Measurements from ENCODE around the gene SLC39A2.
"Not testable (repeated sequence)": the region's sequence is repeated elsewhere in the genome, so short reads cannot be mapped to it uniquely, and the experiment has no call there.

The SLC39A2 gene, protein sequence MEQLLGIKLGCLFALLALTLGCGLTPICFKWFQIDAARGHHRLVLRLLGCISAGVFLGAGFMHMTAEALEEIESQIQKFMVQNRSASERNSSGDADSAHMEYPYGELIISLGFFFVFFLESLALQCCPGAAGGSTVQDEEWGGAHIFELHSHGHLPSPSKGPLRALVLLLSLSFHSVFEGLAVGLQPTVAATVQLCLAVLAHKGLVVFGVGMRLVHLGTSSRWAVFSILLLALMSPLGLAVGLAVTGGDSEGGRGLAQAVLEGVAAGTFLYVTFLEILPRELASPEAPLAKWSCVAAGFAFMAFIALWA

DNA sequence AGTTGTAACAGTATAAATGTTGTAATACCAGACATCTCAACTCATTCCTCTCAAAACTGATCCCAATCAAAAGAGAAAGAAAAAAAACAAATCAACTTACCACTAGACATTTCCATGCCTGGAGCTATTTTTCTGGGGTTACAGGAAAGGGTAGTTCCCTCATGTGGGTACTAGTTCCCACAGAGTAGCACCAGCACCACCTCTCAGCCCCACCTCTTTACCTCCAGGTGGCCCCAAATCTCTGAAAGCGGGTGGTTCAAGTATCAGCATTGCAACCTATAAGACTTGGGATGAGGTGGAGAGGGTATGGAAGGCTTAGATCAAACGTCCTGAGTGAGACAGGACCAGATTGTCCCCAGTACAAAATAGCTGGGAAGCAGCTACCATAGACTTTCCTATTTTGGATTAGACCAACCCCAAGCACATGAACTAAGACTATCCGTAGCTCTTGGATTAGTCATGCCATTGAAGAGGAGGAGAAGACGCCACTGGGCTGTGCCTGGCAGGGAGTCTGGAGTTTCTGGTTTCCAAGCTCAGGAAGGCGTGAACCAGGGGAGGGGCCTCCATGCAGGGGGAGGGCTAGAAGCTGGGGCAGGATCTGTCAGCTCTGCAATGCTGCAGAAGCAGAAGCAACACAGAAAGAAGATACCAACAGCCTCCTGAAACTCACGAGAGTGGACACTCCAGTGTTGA, at the start of gene SLC39A2:
TSS of gene SLC39A2 (plus strand) at position 620 of the 693 bp plus-strand sequence. CDS start 154 bp downstream, outside the sequence.
- DNase-seq, result no peak

DNA sequence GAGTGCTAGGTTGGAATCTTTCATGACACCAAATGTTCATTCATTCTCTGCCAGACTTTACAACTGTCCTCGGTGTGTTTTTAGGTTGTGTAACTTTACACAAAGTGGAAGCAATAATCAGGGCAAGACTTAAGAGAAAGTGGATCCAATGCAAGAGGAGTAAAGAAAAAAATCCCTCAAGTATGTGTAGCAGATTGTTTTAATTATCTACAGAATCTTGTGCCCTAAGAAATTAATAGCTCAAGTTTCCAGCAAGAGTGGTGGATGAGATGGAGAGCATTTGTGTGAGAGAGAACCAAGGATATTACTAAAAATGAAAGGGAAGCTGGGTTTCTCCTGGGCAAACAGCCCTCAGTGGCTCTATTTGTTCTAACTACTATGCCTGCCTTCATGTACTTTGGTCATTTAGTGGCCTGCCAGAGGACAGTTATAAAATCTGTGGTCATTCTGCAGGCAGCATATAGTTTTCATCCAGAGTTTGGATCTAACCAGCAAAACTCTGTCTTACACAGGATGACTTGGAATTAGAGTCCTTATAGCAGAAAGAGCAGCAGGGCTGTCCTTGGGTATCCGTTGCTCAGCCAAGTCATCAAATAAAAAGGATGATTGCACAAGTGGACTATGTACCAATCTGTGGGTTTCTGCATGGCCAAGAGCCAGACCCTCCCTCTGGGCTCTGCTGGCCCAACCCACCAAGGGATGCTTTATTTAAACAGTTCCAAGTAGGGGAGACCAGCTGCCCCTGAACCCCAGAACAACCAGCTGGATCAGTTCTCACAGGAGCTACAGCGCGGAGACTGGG, 44.2 kb upstream of the SLC39A2 start, which contains the start of gene RNASE2:
TSS of gene RNASE2 (plus strand) at position 752 of the 802 bp plus-strand sequence. CDS start 285 bp downstream, outside the sequence.
- not testable (repeated sequence) for DNase-seq

DNA sequence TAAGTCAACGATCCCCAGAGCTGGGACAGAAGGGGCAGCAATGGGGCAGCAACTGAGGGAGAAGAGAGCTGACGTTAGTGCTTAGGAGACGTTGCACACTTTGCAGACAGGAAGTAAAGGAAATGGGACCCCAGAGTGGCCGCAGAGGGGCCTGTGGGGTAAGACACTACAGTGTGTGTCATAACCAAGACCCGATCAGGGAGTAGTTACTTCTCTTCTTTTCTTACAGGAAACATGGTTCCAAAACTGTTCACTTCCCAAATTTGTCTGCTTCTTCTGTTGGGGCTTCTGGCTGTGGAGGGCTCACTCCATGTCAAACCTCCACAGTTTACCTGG, 43.6 kb upstream of the SLC39A2 start:
- not testable (repeated sequence) for DNase-seq

DNA sequence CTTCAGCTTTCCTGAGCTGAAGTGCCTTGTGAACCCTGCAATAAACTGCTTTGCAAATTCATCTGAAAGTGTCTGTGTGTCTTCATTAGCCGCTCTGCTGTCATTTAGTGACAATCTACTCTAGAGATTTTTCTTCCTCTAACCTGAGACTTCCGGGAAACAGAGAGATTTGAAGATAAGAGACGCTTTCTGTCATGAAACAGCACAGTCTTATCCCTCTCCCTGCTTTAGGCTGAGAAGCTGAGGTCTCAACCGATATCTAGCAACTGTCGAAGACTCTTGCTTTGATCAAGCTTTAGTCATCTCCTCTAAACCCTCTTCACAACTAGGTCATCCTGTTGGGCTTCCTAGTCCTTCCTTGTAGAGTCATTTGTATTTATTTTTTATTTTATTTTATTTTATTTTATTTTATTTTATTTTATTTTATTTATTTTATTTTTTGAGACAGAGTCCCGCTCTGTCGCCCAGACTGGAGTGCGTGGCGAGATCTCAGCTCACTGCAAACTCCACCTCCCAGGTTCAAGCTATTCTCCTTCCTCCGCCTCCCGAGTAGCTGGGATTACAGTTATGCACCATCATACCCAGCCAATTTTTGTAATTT, 42.6 kb upstream of the SLC39A2 start:
- no peak for DNase-seq

DNA sequence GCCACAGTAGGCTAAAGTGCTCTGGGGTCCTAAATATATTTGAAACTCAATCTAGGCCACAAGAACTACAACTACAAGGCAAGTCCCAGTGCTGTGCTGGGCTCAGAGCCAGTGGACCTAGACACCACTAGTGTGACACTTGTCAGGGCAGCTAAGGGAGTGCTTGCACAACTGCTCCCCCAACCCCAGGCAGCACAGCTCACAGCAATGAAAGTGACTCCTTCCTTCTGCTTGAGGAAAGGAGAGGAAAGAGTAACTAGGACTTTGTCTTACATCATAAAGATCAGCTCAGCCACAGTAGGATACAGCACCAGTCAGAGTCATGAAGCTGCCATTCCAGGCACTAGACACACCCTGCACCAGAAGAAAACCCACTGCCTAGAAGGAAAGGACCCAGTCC, 40.1 kb upstream of the SLC39A2 start:
- not testable (repeated sequence) for DNase-seq

DNA sequence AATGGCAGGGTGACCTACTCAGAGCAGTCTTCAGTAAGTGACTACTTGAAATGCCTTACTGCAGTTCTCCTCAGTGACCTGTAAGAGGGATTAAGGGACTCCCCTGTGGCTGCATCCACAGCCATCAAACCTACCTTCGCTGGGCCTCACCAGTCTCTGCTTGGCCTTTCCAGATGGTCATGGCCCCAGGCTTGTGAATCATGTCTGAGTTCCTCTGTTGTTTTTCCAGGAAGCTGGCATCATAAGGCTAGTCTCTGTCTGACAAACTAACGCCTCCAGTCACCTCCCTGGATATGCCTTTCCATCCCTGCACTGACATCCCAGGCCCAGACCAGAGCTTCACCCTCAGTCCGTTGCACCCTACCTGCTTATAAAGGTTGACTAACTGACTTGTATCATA, 29.8 kb upstream of the SLC39A2 start:
- DNase-seq, result no peak

DNA sequence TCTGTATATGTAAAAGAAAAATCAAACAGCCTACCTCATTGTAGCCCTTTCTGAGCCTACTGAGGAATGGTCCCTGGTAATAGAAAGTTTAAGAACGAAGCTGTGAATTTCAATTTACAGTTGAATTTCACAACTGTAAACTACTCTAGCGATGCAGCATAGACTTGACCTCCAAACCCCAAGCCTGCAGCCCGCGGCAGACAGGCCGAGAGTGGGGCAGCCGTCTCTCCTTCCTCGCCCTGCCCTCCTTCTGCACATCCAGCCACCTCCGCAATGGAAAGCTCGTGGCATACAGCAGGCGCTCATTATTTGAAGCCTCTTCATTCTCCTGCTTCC, 28.5 kb upstream of the SLC39A2 start:
- DNase-seq, result no peak

DNA sequence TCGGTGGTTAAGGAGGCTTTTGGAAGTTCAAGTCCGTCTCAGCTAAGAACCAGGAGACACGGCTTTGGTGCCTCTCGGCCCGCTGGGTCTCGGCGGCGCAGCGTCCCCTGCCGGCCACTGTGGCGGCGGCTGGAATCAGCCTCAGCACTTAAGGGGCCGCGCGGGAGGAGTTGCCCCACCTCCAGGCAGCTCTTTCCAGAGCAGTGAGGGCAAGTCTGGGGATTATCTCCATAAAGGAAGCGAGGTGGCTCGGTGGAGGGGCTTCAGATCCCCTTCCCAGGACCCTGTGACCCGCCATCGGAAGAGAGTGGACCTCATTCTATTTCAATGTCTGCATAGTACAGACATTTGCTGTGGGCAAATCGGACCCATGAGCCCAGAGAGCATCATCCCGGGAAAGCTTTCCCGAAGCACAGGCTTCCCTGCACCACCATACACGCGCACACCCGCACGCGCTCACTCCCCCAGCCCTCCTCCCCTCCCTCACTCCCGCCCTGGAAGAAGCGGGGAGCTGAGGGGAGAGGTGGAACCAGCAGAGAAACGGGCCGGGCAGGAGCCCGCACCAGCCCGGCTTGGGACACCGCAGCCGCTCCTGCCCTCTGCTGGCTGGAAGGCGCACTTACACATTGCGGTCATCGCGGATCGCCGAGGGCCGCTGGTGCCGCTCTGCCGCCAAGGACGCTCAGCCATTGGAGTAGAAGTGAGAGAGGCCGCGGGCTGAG, 27.9 kb upstream of the SLC39A2 start:
- peak; percentile 85 for DNase-seq

DNA sequence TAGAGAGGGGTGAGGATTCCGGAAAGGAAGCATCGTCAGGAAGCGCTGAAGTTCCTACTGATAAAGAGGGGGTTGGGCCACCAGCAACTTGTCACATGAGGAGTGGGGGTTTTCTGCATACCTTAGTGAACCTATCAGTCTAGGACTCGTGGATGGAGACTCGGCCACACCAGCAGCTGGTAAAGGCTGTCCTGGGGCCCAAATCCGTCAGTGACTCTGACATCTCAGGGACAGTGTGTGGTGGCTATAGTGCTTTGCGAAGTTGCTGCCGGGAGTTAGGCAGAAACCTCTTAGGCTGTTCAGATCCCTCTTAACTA, 27.4 kb upstream of the SLC39A2 start:
- no peak for DNase-seq

DNA sequence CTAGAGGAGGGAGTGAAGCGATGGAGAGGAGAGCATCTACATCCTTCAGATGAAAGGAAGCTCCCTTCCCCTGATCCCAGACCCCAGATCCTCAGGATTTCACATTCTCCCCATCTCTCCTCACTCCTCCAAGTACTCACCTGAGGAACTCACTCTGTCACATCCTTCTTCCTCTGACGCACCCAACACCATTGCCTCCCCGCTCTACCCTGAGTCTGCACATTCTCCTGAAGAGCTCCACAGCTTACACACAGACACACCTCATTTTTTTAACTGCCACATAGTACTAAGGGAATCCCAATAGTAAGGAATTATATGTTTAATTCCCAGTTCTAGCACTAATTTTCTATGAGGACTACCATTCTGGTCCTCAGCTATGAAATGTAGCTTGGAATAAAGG, 25.6 kb upstream of the SLC39A2 start:
- no peak for DNase-seq

DNA sequence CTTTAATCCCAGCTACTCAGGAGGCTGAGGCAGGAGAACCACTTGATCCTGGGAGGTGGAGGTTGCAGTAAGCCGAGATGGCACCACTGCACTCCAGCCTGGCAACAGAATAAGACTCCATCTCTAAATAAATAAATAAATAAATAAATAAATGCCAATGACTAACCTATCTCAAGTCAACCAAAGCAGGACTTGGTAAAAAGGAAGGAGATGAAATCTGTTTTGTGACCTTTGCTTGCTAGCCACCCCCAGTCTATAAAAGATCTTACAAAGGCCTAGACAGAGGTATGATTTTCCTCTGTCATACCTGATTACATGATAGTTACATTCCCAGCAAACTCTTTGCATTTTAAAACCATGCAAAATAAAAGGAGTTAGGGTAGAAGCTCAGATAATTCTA, 22.8 kb upstream of the SLC39A2 start:
- DNase-seq, result no peak

DNA sequence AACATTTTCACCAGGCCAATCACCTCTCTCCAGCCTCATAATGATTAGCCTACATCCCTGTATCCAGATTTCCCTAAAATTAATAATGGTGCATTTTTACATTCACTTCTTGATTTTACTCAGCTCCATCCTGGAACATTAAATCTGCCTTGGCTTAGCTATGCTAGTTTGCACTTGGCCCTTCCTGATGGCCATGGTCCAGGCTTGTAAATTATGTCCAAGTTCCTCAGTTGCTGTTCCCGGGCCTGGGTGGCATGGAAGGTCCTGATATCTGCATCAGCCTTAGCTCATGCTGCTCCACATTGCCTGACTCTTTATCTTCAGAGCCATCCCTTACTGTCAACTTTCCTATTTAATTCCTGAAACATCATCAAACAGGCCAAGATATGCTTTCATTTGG, 20.4 kb upstream of the SLC39A2 start:
- no peak for DNase-seq

DNA sequence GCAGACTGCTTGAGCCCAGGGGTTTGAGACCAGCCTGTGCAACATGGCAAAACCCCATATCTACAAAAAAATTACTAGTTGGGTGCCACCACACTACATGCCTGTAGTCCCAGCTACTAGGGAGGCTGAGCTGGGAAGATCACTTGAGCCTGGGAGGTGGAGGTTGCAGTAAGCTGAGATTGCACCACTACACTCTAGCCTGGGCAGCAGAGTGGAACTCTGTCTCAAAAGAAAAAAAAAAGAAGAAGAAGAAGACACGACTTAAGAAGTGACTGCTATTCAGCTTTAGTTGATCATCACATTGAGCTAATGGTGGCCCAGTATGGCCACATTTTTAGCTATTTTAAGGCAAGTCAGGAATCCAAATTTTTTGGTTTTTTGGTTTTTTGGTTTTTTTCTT, 18.2 kb upstream of the SLC39A2 start:
- no peak for DNase-seq

DNA sequence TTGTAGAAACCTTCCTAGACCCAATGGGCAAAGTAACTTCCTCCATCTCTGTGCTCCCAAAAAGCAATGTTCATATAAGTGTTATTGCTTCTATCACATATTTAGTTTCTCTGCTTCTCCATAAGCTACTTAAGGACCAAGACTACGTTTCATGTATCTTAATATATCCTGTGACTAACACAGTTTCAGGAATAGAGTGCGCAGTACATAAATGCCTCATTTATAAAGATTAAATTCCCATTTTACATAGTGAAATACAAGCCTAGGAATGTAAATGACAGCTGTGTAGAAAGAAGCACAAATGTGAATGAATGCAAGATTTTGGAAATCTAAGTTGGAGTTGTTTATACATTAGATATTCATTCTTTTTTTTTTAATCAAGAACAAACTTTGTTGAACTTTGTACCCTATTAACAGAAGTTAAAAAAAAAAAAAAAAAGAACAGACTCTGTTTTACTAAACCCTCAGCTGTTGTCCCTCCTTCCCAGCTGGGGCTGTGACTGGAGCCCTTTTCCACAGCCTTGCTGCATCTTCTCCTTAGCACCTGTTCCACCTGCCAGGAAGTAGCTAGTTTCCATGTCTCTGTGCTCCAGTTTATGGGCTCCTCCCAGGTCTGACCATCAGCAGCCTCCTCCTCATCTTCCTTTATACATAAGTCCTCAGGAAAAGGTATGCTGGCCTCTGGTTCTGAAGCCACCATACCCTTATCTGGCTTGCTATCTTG, 16.3 kb upstream of the SLC39A2 start:
- no peak for DNase-seq

DNA sequence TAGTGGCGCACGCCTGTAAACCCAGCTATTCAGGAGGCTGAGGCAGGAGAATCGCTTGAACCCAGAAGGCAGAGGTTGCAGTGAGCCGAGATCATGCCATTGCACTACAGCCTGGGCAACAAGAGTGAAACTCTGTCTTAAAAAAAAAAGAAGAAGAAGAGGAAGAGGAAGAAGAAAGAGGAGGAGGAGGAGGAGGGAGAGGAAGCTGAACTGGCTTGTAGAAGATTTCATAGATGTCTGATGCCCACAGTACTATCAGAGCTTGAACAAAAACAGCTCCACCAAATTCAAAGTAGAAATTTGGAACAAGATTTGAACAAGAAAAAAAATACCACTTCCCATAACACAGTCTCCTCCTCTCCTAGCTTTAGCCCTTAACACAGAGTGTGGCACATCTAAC, 13.4 kb upstream of the SLC39A2 start:
- DNase-seq, result not testable (repeated sequence)

DNA sequence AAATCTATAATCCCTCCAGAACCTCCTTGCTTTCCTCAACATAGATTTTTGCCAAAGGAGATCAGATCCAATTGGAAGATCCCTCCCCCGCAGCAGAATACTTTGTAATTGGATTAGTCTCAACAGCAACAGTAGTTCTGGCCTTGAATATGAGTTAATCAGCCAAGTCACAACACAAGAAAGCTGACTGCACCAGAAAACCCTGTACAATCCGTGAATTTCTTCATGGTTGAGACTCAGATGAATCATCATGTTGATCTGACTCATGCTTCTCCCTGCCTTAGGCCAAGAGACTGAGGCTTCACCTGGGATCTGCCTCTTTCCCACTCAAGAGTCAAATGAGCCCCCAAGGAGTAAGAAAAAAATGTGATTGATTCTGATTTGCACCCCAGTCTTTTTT, 12.3 kb upstream of the SLC39A2 start:
- no peak for DNase-seq

DNA sequence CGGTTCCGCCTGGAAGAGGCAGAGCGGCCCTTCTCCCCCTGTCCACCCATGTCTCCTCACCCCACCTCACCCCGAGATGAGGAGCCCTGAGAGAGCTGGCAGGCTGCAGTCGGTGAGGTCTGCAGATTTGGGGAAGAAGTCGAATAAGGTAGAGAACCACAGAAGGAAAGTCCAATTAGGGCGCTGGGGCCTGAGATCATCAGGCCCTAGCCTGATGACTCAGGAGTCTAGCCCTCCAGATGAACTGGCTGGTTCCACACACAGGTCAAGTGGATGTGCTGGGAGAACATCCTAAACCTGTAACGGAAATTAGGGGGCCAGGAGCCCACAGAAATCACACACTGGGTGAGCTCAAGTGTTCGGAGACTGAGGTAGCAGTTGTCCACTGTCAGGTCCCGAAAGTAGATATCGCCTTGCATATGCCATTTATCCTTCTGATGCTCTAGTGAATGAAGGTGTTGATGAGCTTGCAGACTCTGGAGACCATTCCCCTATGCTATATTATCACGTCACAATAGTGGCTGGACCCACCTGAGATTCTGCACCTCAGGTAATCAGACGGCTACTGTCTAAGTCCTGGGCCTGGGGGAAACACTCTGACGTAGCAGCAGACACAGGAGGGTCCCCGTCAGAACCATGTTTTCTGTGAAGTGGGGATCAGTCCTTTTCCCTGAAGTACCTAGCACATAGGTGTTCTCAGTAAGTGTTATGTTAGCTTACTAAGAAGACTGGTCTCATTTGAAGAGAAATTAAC, 10.2 kb upstream of the SLC39A2 start:
- no peak for DNase-seq

DNA sequence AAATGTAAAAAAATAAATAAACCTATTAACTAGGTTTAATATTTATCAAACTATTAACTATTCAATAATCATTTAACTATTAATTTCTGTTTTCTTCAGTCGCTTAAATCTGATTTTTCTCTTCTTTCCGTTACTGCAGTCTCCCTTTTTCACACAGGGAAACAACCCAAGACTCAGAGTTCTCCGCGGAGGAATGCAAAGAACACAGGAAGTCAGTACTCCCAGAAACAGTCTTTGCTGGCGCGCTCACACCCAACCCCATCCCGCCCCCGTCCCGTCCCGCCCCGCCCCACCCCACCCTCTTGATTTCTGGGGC, 9.7 kb upstream of the SLC39A2 start:
- no peak for DNase-seq

DNA sequence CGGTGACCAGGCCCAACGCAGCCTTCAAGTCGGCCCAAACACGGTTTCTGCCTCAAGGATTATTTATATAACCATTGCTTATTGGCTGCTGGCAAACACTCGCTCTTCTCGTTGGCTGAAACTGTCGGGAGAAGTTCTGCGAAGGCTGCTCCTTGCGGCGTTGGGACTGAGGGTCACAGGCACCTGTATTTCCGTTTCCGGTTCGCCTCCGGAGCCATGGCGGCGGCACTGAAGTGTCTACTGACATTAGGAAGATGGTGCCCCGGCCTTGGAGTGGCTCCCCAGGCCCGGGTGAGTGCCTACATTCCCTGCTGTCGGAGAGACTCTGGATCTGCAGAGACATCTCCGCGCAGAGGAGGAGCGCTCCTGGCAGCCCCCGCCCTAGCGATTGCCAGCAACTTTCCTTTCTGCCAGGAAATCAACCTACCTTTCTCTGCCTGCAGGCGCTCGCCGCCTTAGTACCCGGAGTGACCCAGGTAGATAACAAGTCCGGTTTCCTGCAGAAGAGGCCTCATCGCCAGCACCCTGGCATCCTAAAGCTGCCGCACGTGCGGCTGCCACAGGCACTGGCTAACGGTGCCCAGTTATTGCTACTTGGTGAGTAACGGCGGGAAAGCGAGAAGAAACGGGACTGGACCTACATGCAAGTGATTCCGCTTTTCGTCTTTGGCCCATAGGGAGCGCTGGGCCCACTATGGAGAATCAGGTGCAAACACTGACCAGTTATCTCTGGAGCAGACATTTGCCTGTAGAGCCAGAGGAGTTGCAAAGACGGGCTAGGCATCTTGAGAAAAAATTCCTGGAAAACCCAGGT, 9.1 kb upstream of the SLC39A2 start, which contains the start of gene METTL17:
TSS of gene METTL17 (plus strand) at position 194 of the 814 bp plus-strand sequence. CDS start at position 217, 23 bp downstream.
- peak; percentile 94 for DNase-seq

DNA sequence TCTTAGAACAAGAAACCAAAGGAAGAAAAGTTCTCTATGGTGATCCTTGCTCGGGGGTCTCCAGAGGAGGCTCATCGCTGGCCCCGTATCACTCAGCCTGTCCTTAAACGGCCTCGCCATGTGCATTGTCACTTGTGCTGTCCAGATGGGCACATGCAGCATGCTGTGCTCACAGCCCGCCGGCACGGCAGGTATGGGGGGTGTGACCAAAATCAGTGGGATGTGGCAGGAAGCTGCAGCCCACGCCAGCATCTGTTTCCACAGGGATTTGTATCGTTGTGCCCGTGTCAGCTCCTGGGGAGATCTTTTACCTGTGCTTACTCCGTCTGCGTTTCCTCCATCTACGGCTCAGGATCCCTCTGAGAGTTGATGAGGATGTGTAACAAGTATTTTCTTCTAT, 2.6 kb upstream of the SLC39A2 start:
- DNase-seq, result no peak

DNA sequence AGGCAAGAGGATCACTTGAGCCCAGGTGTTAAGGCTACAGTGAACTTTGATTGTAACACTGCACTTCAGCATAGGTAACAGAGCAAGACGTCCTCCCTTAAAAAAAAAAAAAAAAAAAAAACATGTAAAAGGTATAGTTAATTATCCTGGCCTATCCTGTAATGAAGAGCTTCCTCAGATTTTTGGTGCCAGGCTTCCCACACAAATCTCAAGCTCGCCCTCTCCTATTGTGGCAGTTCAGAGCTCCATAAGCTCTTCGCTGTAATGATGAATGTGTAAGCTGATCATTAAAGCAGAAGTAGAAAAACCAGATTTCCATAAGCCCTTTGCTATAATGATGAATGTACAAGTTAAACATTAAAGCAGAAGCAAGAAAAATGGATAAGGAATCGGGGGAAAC, 2.0 kb upstream of the SLC39A2 start:
- no peak for DNase-seq
